ENCODE data around the gene TIMM10B. TPM values are rescaled to one million over a fixed set of nuclear protein-coding genes. Genes with fewer than 3 reads are reported as not detected.

The TIMM10B gene
- total RNA-seq (2014; rRNA removed; shearing (Covaris generic)) = 5.6 and 19.1 TPM in 2 replicates

GRCh38 chr11:6481012-6481923 is at the start of gene TIMM10B, which contains the start of gene ARFIP2:
TSS of gene TIMM10B (plus strand) at chr11:6481501. CDS start at chr11:6481517, 16 bp downstream.
TSS of gene ARFIP2 (minus strand) at chr11:6481331. CDS start at chr11:6480421, 910 bp downstream.
- Histone ChIP-seq H3K27me3 (replicated peaks) (no peaks in the 10 kb centered on the region), H3K9me3 (replicated peaks) (no peaks in the 10 kb centered on the region), H3K4me3 (peak within 1 kb of the TSS; percentile 60), H3K4me1 (replicated peaks) (peaks cover 7% of the 10 kb centered on the region), H3K27ac (peak within 1 kb of the TSS; percentile 75), H3K36me3 (peaks cover 27% of the 10 kb centered on the region)
- peak; percentile 72 to 93 for DNase-seq (ENCODE audit: low read depth in 1 of 2, low spot score in 2 of 2)

- Histone ChIP-seq H3K4me1 (replicated peaks) (no peaks in the 10 kb centered on the region), H3K9me3 (replicated peaks) (no peaks in the 10 kb centered on the region), H3K27ac (no peak overlapping the region), H3K36me3 (no peaks in the 10 kb centered on the region), H3K4me3 (no peak overlapping the region), H3K27me3 (replicated peaks) (no peaks in the 10 kb centered on the region)
- peak in 1 of 2 experiments; percentile 61 for DNase-seq (ENCODE audit: low read depth in 1 of 2, low spot score in 2 of 2)
These were observed 49.4 kb upstream of the TIMM10B start for GRCh38 chr11:6431861-6432260.

- Histone ChIP-seq H3K4me1 (replicated peaks) (no peaks in the 10 kb centered on the region), H3K4me3 (no peak overlapping the region), H3K9me3 (replicated peaks) (no peaks in the 10 kb centered on the region), H3K27ac (no peak overlapping the region), H3K36me3 (no peaks in the 10 kb centered on the region), H3K27me3 (replicated peaks) (no peaks in the 10 kb centered on the region)
- DNase-seq (ENCODE audit: low read depth in 1 of 2, low spot score in 2 of 2) = no peak
These were observed 47.2 kb upstream of the TIMM10B start for GRCh38 chr11:6433998-6434660.

- Histone ChIP-seq H3K4me1 (replicated peaks) (no peaks in the 10 kb centered on the region), H3K36me3 (no peaks in the 10 kb centered on the region), H3K27ac (no peak overlapping the region), H3K27me3 (replicated peaks) (no peaks in the 10 kb centered on the region), H3K4me3 (no peak overlapping the region), H3K9me3 (replicated peaks) (no peaks in the 10 kb centered on the region)
- DNase-seq (ENCODE audit: low read depth in 1 of 2, low spot score in 2 of 2) = no peak
These were observed 43.9 kb upstream of the TIMM10B start for GRCh38 chr11:6437423-6437822.

- Histone ChIP-seq H3K27ac (no peak overlapping the region), H3K4me1 (replicated peaks) (no peaks in the 10 kb centered on the region), H3K4me3 (no peak overlapping the region), H3K27me3 (replicated peaks) (no peaks in the 10 kb centered on the region), H3K9me3 (replicated peaks) (no peaks in the 10 kb centered on the region), H3K36me3 (no peaks in the 10 kb centered on the region)
- DNase-seq (ENCODE audit: low read depth in 1 of 2, low spot score in 2 of 2) = no peak
These were observed 43.3 kb upstream of the TIMM10B start for GRCh38 chr11:6437993-6438392.

- H3K27me3 ChIP-seq (replicated peaks) = no peaks in the 10 kb centered on the region
- no peak overlapping the region for H3K4me3 ChIP-seq
- no peak overlapping the region for H3K27ac ChIP-seq
- no peak for DNase-seq (ENCODE audit: low read depth in 1 of 2, low spot score in 2 of 2)
- no peaks in the 10 kb centered on the region for H3K9me3 ChIP-seq (replicated peaks)
- no peaks in the 10 kb centered on the region for H3K4me1 ChIP-seq (replicated peaks)
- H3K36me3 ChIP-seq = no peaks in the 10 kb centered on the region
These were observed 42.2 kb upstream of the TIMM10B start for GRCh38 chr11:6438979-6439571.

GRCh38 chr11:6440906-6441358 is 40.4 kb upstream of the TIMM10B start, which contains the start of gene HPX:
TSS of gene HPX (minus strand) at chr11:6440987. CDS start at chr11:6440963, 24 bp downstream.
- H3K27ac ChIP-seq = no peak within 1 kb of the TSS
- no peaks in the 10 kb centered on the region for H3K4me1 ChIP-seq (replicated peaks)
- no peak within 1 kb of the TSS for H3K4me3 ChIP-seq
- DNase-seq (ENCODE audit: low read depth in 1 of 2, low spot score in 2 of 2) = no peak
- H3K36me3 ChIP-seq = no peaks in the 10 kb centered on the region
- H3K27me3 ChIP-seq (replicated peaks) = no peaks in the 10 kb centered on the region
- H3K9me3 ChIP-seq (replicated peaks) = no peaks in the 10 kb centered on the region

- no peak for DNase-seq (ENCODE audit: low read depth in 1 of 2, low spot score in 2 of 2)
- no peaks in the 10 kb centered on the region for H3K9me3 ChIP-seq (replicated peaks)
These were observed 38.9 kb upstream of the TIMM10B start for GRCh38 chr11:6442441-6442840.

GRCh38 chr11:6443269-6444003 is 37.9 kb upstream of the TIMM10B start:
- H3K36me3 ChIP-seq = no peaks in the 10 kb centered on the region
- peak; percentile 15 to 46 for DNase-seq (ENCODE audit: low read depth in 1 of 2, low spot score in 2 of 2)
- no peak overlapping the region for H3K27ac ChIP-seq
- H3K4me1 ChIP-seq (replicated peaks) = no peaks in the 10 kb centered on the region
- H3K9me3 ChIP-seq (replicated peaks) = no peaks in the 10 kb centered on the region
- H3K27me3 ChIP-seq (replicated peaks) = no peaks in the 10 kb centered on the region
- no peak overlapping the region for H3K4me3 ChIP-seq

More at GRCh38 chr11:6442441-6442840, 38.9 kb upstream of the TIMM10B start:
- no peak overlapping the region for H3K4me3 ChIP-seq
- no peak overlapping the region for H3K27ac ChIP-seq
- H3K4me1 ChIP-seq (replicated peaks) = no peaks in the 10 kb centered on the region
- no peaks in the 10 kb centered on the region for H3K27me3 ChIP-seq (replicated peaks)
- H3K36me3 ChIP-seq = no peaks in the 10 kb centered on the region

- H3K27ac ChIP-seq = no peak overlapping the region
- H3K4me1 ChIP-seq (replicated peaks) = no peaks in the 10 kb centered on the region
- no peaks in the 10 kb centered on the region; the same call in 1 of the 2 replicates for H3K36me3 ChIP-seq
- DNase-seq (ENCODE audit: low read depth in 1 of 2, low spot score in 2 of 2) = no peak
- no peaks in the 10 kb centered on the region for H3K27me3 ChIP-seq (replicated peaks)
- no peak overlapping the region for H3K4me3 ChIP-seq
- no peaks in the 10 kb centered on the region for H3K9me3 ChIP-seq (replicated peaks)
These were observed 32.7 kb upstream of the TIMM10B start for GRCh38 chr11:6448574-6448973.

GRCh38 chr11:6452219-6452618 is 29.1 kb upstream of the TIMM10B start:
- Histone ChIP-seq H3K27me3 (replicated peaks) (no peaks in the 10 kb centered on the region), H3K27ac (no peak overlapping the region), H3K36me3 (no peaks in the 10 kb centered on the region; the same call in 1 of the 2 replicates), H3K4me3 (no peak overlapping the region), H3K9me3 (replicated peaks) (no peaks in the 10 kb centered on the region), H3K4me1 (replicated peaks) (no peaks in the 10 kb centered on the region)
- no peak for DNase-seq (ENCODE audit: low read depth in 1 of 2, low spot score in 2 of 2)

GRCh38 chr11:6453152-6453551 is 28.1 kb upstream of the TIMM10B start:
- H3K9me3 ChIP-seq (replicated peaks) = no peaks in the 10 kb centered on the region
- H3K27ac ChIP-seq = no peak overlapping the region
- H3K36me3 ChIP-seq = no peaks in the 10 kb centered on the region; the same call in 1 of the 2 replicates
- H3K4me1 ChIP-seq (replicated peaks) = no peaks in the 10 kb centered on the region
- DNase-seq (ENCODE audit: low read depth in 1 of 2, low spot score in 2 of 2) = no peak
- H3K4me3 ChIP-seq = no peak overlapping the region
- no peaks in the 10 kb centered on the region for H3K27me3 ChIP-seq (replicated peaks)

GRCh38 chr11:6455070-6455469 is 26.2 kb upstream of the TIMM10B start:
- H3K27ac ChIP-seq = no peak overlapping the region
- no peak overlapping the region for H3K4me3 ChIP-seq
- H3K4me1 ChIP-seq (replicated peaks) = no peaks in the 10 kb centered on the region
- H3K9me3 ChIP-seq (replicated peaks) = no peaks in the 10 kb centered on the region
- H3K36me3 ChIP-seq = no peaks in the 10 kb centered on the region; the same call in 1 of the 2 replicates
- no peaks in the 10 kb centered on the region for H3K27me3 ChIP-seq (replicated peaks)
- no peak for DNase-seq (ENCODE audit: low read depth in 1 of 2, low spot score in 2 of 2)
